Hepatocyte (in vitro differentiated cells): ENCODE measurements around the gene CASR.

ENCODE experiments used
- CTCF ChIP-seq: fragments of 200-600 bp; sonication (generic); IDR thresholded peaks from 2 replicates; pipeline ENCODE4 v1.5.1; 2016; ENCODE audit warnings: antibody characterized with exemption, mild to moderate bottlenecking; ENCODE audit not compliant: poor library complexity
- EZH2 ChIP-seq: fragments of 200-600 bp; sonication (generic); IDR thresholded peaks from 2 replicates; pipeline ENCODE4 v1.6.1; 2016; ENCODE audit warnings: antibody characterized with exemption, mild to moderate bottlenecking, borderline replicate concordance
- EZH2phosphoT487 ChIP-seq: fragments of 200-600 bp; sonication (generic); IDR thresholded peaks from one replicate; pipeline ENCODE4 v1.6.1; 2018; ENCODE audit warnings: antibody characterized with exemption, mild to moderate bottlenecking, low read depth, moderate library complexity; ENCODE audit not compliant: unreplicated experiment, severe bottlenecking

- TF ChIP-seq CTCF = no peak
- TF ChIP-seq EZH2phosphoT487 = no peak
- no peak for TF ChIP-seq EZH2
Observed at GRCh38 chr3:122186372-122186771, 2.9 kb downstream of the CASR start.
